ENCODE measurements around the gene TAS2R38.

Gene TAS2R38

GRCh38 chr7:141973673-141974072, at the start of gene TAS2R38:
Gene TAS2R38 (minus strand): TSS chr7:141973773. CDS start chr7:141973689, 84 bp downstream.
- H3K36me3 ChIP-seq (ENCODE audit: control insufficient read depth, insufficient read depth, low read length): no peaks in the 10 kb centered on the region
- H3K4me3 ChIP-seq (ENCODE audit: low read depth, low read length): no peak within 1 kb of the TSS
- H3K9ac ChIP-seq (ENCODE audit: low read depth, low read length): no peak within 1 kb of the TSS
- no peaks in the 10 kb centered on the region for H3K4me1 ChIP-seq (ENCODE audit: control insufficient read depth, insufficient read depth, low read length)
- no peaks in the 10 kb centered on the region for H3K27me3 ChIP-seq (ENCODE audit: control insufficient read depth, insufficient read depth, low read length)
- no peaks in the 10 kb centered on the region for H3K9me3 ChIP-seq (ENCODE audit: control insufficient read depth, insufficient read depth, low read length)

DNA sequence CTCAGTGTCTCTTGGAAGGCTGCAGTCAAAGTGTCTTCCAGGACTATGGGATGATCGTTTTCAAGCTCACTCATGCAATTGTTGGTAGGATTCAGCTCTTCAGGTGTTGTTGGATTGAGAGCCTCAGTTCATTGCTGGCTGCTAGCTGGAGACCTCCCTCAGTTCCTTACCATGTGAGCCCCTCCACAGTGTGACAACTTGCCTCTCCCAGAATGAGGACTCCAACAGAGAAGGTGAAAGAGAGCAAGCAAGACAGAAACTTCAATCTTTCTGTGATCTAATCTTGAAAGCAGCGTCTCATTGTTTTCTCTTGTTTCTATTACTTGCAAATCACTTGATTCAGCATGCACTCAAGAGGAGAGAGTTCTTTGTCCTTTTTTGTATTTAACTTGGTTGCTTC, 44.6 kb upstream of the TAS2R38 start:
- no peaks in the 10 kb centered on the region for H3K9me3 ChIP-seq (ENCODE audit: control insufficient read depth, insufficient read depth, low read length)
- no peaks in the 10 kb centered on the region for H3K27me3 ChIP-seq (ENCODE audit: control insufficient read depth, insufficient read depth, low read length)
- no peaks in the 10 kb centered on the region for H3K36me3 ChIP-seq (ENCODE audit: control insufficient read depth, insufficient read depth, low read length)
- H3K4me3 ChIP-seq (ENCODE audit: low read depth, low read length): no peak overlapping the region
- no peak overlapping the region for H3K9ac ChIP-seq (ENCODE audit: low read depth, low read length)
- no peaks in the 10 kb centered on the region for H3K4me1 ChIP-seq (ENCODE audit: control insufficient read depth, insufficient read depth, low read length)

DNA sequence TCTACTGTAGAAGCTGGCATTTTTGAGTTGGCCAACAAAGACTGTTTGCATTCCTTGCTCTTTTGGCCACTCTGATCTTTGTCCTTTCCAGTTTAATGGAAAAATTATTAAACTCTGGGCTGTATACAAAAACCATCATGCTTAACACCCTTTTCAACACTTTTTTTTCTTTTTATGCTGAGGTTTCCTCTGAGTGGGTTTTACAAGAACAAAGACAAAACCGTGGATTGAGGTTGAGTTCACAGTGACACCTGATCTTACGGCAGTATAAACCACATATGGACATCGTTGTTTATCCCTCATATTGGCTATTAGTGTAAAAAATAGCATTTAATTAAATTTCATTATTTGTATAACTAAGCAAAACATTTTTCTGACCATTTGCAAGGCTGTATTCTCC, 43.9 kb upstream of the TAS2R38 start:
- Histone ChIP-seq H3K9ac (ENCODE audit: low read depth, low read length) (no peak overlapping the region), H3K4me3 (ENCODE audit: low read depth, low read length) (no peak overlapping the region), H3K36me3 (ENCODE audit: control insufficient read depth, insufficient read depth, low read length) (no peaks in the 10 kb centered on the region), H3K4me1 (ENCODE audit: control insufficient read depth, insufficient read depth, low read length) (no peaks in the 10 kb centered on the region), H3K27me3 (ENCODE audit: control insufficient read depth, insufficient read depth, low read length) (no peaks in the 10 kb centered on the region), H3K9me3 (ENCODE audit: control insufficient read depth, insufficient read depth, low read length) (no peaks in the 10 kb centered on the region)

DNA sequence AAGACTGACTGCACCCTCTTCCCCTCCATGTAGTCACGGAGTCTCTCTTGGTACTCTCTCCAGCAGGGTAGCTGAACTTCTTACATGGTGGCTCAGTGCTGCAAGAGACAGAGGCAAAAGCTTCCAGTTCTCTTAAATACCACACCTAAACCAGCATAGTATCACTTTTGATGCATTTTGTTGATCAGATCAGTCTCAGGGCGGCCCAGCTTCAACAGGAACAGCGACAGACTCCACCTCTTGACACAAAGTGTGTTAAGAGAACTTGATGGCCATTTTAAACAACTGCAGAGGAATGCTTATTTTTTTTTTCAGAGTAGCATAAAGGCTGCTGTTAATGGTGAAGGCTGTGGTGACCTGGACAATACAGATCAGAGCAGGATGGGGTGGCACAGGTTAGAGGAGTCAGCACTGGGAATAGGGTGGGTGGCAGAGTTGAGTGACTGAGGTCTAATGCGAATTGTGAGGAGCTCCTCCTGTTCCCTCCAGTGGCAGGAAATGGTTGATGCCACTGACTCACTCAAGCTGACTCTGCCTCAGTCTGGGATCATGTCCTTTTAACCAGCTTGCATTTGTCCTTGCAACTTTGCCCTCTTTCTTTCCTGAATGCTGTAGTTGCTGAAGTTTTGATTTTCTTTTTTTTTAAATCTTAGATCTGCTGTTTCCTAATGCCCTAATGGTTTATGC, 39.4 kb upstream of the TAS2R38 start:
- Histone ChIP-seq H3K4me1 (ENCODE audit: control insufficient read depth, insufficient read depth, low read length) (no peaks in the 10 kb centered on the region), H3K4me3 (ENCODE audit: low read depth, low read length) (no peak overlapping the region), H3K36me3 (ENCODE audit: control insufficient read depth, insufficient read depth, low read length) (no peaks in the 10 kb centered on the region), H3K9ac (ENCODE audit: low read depth, low read length) (no peak overlapping the region), H3K9me3 (ENCODE audit: control insufficient read depth, insufficient read depth, low read length) (no peaks in the 10 kb centered on the region), H3K27me3 (ENCODE audit: control insufficient read depth, insufficient read depth, low read length) (no peaks in the 10 kb centered on the region)

DNA sequence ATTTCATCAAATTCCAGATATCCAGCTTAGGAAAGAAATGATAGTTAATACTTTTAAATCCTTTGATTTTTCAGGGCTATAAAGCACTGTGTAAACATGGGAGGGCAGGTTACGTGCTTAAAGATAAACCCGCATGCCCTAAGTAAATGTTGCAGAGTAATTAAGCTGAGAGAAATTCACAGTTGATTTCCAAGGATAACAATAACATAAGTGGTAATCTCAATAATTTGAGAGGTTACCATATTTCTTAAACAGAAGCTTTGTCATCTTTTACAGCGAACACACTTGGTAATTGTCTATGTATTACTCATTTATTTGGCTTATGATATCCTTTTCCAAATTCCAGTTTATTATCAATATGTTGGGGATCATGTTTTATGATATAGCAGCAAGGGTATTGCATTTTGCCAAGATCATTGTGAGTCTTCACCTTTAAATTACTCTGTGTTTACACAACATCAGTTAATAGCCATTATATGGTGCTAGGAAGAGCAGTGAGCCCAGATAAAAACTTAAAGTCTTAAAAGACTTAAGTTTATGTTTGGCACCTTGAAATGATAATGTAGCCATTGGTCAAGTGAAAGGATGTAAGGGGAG, 37.5 kb upstream of the TAS2R38 start:
- Histone ChIP-seq H3K9me3 (ENCODE audit: control insufficient read depth, insufficient read depth, low read length) (no peaks in the 10 kb centered on the region), H3K9ac (ENCODE audit: low read depth, low read length) (no peak overlapping the region), H3K36me3 (ENCODE audit: control insufficient read depth, insufficient read depth, low read length) (no peaks in the 10 kb centered on the region), H3K4me3 (ENCODE audit: low read depth, low read length) (no peak overlapping the region), H3K4me1 (ENCODE audit: control insufficient read depth, insufficient read depth, low read length) (no peaks in the 10 kb centered on the region), H3K27me3 (ENCODE audit: control insufficient read depth, insufficient read depth, low read length) (no peaks in the 10 kb centered on the region)

DNA sequence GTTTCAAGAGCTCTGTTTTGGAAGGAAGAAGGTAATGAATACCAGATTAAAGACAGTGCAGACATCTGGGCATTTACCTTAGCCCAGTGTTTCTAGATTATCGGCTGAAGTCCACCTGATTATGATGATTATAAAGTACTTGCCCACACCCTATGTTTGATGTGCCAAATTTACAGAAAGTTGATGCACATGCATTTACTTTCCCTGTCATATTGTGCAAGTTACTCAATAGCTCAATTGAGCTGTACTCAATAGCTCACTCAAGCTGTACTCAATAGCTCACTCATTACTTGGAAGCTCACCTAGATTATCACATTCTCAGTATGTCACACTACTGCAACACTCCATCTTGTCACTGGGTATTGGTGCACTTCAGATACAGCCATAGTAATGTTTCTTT, 35.6 kb upstream of the TAS2R38 start:
- H3K4me3 ChIP-seq (ENCODE audit: low read depth, low read length): no peak overlapping the region
- H3K27me3 ChIP-seq (ENCODE audit: control insufficient read depth, insufficient read depth, low read length): no peaks in the 10 kb centered on the region
- no peaks in the 10 kb centered on the region for H3K4me1 ChIP-seq (ENCODE audit: control insufficient read depth, insufficient read depth, low read length)

DNA sequence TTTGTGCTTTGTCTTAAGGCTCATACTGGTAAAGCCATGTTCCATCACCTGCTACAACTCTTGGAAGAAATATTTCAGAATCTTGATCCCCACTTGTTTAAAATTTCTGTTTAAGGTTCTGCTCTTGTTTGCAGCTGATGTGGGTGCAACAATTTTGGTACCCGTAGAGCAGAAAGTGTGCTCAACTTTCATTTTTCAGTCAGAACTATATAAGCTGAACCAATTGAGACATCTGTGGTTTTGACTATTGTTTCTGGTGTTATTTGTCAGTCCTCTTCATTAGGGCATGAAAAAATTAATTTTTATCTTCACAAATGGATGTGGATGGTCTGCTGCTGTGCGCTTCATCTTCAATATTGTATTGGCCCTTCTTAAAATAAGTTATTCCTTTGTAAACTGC, 33.0 kb upstream of the TAS2R38 start:
- H3K4me1 ChIP-seq (ENCODE audit: control insufficient read depth, insufficient read depth, low read length): no peaks in the 10 kb centered on the region
- no peaks in the 10 kb centered on the region for H3K36me3 ChIP-seq (ENCODE audit: control insufficient read depth, insufficient read depth, low read length)
- H3K4me3 ChIP-seq (ENCODE audit: low read depth, low read length): no peak overlapping the region
- H3K9ac ChIP-seq (ENCODE audit: low read depth, low read length): no peak overlapping the region
- no peaks in the 10 kb centered on the region for H3K9me3 ChIP-seq (ENCODE audit: control insufficient read depth, insufficient read depth, low read length)
- H3K27me3 ChIP-seq (ENCODE audit: control insufficient read depth, insufficient read depth, low read length): no peaks in the 10 kb centered on the region

More for the DNA sequence above, 35.6 kb upstream of the TAS2R38 start:
- no peaks in the 10 kb centered on the region for H3K9me3 ChIP-seq (ENCODE audit: control insufficient read depth, insufficient read depth, low read length)
- no peak overlapping the region for H3K9ac ChIP-seq (ENCODE audit: low read depth, low read length)
- H3K36me3 ChIP-seq (ENCODE audit: control insufficient read depth, insufficient read depth, low read length): no peaks in the 10 kb centered on the region

DNA sequence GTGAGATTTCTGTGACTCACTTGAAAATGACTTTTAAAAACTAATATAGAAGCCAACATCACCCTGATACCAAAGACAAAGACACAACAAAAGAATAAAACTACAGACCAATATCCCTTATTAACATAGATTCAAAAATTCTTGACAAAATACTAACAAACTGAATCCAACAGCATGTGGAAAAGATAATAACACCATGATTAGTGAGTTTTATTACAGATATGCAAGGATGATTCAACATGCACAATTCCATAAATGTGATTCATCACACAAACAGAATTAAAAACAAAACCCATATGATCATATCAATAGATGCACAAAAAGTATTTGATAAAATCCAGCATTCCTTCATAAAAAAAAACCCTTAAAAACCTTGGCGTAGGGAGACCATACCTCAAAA, 28.6 kb upstream of the TAS2R38 start:
- Histone ChIP-seq H3K4me3 (ENCODE audit: low read depth, low read length) (no peak overlapping the region), H3K4me1 (ENCODE audit: control insufficient read depth, insufficient read depth, low read length) (no peaks in the 10 kb centered on the region), H3K36me3 (ENCODE audit: control insufficient read depth, insufficient read depth, low read length) (no peaks in the 10 kb centered on the region), H3K9ac (ENCODE audit: low read depth, low read length) (no peak overlapping the region), H3K27me3 (ENCODE audit: control insufficient read depth, insufficient read depth, low read length) (no peaks in the 10 kb centered on the region), H3K9me3 (ENCODE audit: control insufficient read depth, insufficient read depth, low read length) (no peaks in the 10 kb centered on the region)

- H3K9ac ChIP-seq (ENCODE audit: low read depth, low read length): no peak overlapping the region
- H3K36me3 ChIP-seq (ENCODE audit: control insufficient read depth, insufficient read depth, low read length): no peaks in the 10 kb centered on the region
- no peaks in the 10 kb centered on the region for H3K4me1 ChIP-seq (ENCODE audit: control insufficient read depth, insufficient read depth, low read length)
- no peak overlapping the region for H3K4me3 ChIP-seq (ENCODE audit: low read depth, low read length)
- no peaks in the 10 kb centered on the region for H3K9me3 ChIP-seq (ENCODE audit: control insufficient read depth, insufficient read depth, low read length)
- no peaks in the 10 kb centered on the region for H3K27me3 ChIP-seq (ENCODE audit: control insufficient read depth, insufficient read depth, low read length)
Measured at GRCh38 chr7:142001163-142001874, 27.7 kb upstream of the TAS2R38 start.

DNA sequence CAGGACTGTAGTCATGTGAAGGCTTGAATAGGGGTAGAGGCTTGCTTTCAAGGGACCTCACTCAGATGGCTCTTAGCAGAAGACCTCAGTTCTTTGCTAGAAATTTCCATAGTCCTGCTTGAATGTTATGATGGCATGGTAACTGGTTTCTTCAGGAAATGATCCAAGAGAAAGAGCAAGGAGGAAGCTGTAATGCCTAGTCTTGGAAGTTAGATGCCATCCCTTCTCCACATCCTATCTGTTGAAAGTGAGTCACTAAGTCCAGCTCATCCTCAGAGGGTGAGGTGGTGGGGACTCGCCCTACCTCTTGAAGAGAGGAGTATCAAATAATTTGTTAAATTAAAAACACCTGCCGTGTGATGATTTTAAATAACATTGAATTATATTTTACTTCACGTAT, 26.7 kb upstream of the TAS2R38 start:
- H3K4me3 ChIP-seq (ENCODE audit: low read depth, low read length): no peak overlapping the region
- H3K9me3 ChIP-seq (ENCODE audit: control insufficient read depth, insufficient read depth, low read length): no peaks in the 10 kb centered on the region
- no peaks in the 10 kb centered on the region for H3K36me3 ChIP-seq (ENCODE audit: control insufficient read depth, insufficient read depth, low read length)
- peaks cover 2% of the 10 kb centered on the region for H3K4me1 ChIP-seq (ENCODE audit: control insufficient read depth, insufficient read depth, low read length)
- H3K9ac ChIP-seq (ENCODE audit: low read depth, low read length): no peak overlapping the region
- no peaks in the 10 kb centered on the region for H3K27me3 ChIP-seq (ENCODE audit: control insufficient read depth, insufficient read depth, low read length)

DNA sequence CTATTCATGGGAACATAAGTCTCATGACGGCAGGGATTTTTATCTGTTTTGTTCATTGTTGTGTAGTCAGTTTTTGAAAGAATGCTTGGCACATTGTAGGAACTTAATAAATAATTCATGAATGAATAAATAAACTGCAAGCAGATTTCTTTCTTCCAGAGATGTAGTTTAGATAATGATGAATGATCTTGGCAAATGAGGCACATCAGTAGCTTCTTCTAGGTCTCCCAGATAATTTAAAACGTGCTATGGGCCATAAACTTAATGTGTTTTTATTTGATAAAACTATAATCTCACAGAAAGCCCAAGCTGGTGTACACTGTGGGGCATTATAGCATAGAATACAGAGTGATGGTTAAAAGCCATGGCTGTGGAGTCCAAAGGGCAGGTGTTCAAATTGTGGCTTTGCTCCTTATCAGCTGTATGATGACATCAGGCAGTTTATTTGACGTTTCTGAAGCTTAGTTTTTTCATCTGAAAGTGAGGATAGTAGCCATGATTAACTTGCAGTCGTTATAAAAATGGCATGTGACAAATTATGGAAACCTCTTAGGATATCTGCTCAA, 25.6 kb upstream of the TAS2R38 start:
- no peaks in the 10 kb centered on the region for H3K27me3 ChIP-seq (ENCODE audit: control insufficient read depth, insufficient read depth, low read length)
- H3K9ac ChIP-seq (ENCODE audit: low read depth, low read length): no peak overlapping the region
- H3K9me3 ChIP-seq (ENCODE audit: control insufficient read depth, insufficient read depth, low read length): no peaks in the 10 kb centered on the region
- H3K36me3 ChIP-seq (ENCODE audit: control insufficient read depth, insufficient read depth, low read length): no peaks in the 10 kb centered on the region
- H3K4me1 ChIP-seq (ENCODE audit: control insufficient read depth, insufficient read depth, low read length): peaks cover 2% of the 10 kb centered on the region
- no peak overlapping the region for H3K4me3 ChIP-seq (ENCODE audit: low read depth, low read length)

DNA sequence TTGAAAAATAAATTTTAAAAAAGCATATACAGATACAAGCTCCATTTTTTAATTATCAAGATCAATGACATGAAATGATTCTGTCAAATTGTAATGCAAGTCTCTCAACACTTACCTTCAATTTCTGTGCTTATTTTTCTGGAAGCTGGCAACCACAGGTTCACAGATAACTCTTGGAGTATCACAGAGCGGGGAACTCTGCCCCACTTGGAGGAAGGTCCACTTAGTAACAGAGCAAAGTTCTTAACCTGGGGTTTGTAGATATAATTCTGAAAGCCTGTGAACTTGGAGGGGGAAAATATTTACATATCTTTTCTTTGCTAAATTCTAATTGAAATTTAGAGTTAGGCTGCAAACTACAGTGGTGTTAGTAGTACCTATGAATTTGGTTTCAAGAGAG, 19.8 kb upstream of the TAS2R38 start:
- no peak overlapping the region for H3K4me3 ChIP-seq (ENCODE audit: low read depth, low read length)
- H3K9ac ChIP-seq (ENCODE audit: low read depth, low read length): no peak overlapping the region
- no peaks in the 10 kb centered on the region for H3K36me3 ChIP-seq (ENCODE audit: control insufficient read depth, insufficient read depth, low read length)
- peaks cover 2% of the 10 kb centered on the region for H3K4me1 ChIP-seq (ENCODE audit: control insufficient read depth, insufficient read depth, low read length)
- no peaks in the 10 kb centered on the region for H3K9me3 ChIP-seq (ENCODE audit: control insufficient read depth, insufficient read depth, low read length)
- H3K27me3 ChIP-seq (ENCODE audit: control insufficient read depth, insufficient read depth, low read length): no peaks in the 10 kb centered on the region

Data from iPS-15b (cell line).